NCI-H1694 (cell line): Measurements from ENCODE around the gene PEX19.

Experiments
- DNase-seq: peaks from one replicate; lab custom pipeline; 2025; lab: John Stamatoyannopoulos, UW

Gene PEX19

DNA sequence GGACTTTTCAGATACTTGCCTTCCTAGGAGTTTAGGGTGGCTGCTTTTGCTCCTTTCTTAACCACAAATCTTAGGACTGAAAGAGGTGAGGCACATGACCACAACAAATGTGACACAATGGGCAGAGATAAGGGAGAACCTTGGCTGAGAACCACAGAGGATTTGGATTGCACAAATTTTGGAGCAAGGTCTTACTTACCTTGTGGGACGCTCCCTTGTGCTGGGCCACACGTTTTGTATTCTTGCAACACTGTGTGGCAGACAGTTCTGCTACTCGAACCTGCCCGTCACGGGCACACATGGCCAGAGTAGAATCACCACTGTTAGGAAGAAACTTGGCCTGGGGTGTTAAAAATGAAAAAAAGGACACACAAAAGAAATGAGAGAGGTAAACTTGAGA, 46.5 kb downstream of the PEX19 start:
- no peak for DNase-seq

DNA sequence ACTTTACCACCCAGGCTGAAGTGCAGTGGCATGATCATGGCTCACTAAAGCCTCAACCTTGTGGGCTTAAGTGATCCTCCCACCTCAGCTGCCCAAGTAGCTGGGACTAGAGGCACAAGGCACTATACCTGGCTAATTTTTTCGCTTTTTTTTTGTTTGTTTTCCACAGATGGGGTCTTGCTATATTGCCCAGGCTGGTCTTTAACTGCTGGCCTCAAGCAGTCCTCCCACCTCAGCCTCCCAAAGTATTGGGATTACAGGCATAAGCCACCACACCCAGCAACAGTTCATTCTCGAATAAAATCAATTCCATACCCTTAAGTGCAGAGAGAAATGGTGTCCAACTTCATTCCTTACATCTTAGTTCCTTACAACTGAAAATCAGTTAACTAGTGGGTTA, 47.4 kb downstream of the PEX19 start:
- no peak for DNase-seq

DNA sequence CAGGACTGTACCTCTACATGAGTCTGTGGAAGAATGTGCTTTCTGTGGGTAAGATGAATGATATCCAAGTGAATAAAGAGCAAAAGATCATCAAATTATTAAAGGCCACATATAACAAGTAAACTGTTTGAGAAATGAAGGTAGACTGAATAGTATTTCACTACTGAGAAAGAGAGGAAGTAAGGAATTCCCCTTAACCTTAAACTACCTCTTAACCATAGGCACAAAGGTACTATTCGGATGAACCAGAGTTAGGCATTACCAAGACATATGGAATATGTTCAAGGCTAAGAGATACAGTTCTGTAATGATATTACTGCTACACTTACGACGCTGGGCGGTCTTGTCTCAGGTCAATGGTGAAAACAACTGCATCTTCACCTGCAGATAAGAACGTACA, 48.1 kb downstream of the PEX19 start:
- no peak for DNase-seq

DNA sequence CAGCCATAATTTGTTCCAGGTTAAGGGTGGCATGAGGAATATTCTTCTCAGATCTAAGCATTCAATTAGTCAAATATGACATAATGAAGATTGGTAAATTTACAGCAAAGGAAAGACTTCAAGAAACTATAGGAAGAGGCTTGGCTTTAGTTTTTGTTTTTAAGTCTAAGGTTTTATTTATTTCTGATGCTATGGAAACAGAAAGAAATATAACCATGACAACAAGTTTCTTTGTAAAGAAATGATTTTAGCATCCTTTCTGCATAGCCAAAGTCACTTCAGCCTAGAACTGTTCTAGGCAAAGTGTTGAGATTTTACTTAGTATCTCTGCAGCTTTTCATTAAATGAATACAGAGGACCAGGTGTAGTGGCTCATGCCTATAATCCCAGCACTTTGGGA, 52.0 kb downstream of the PEX19 start:
- DNase-seq: no peak

DNA sequence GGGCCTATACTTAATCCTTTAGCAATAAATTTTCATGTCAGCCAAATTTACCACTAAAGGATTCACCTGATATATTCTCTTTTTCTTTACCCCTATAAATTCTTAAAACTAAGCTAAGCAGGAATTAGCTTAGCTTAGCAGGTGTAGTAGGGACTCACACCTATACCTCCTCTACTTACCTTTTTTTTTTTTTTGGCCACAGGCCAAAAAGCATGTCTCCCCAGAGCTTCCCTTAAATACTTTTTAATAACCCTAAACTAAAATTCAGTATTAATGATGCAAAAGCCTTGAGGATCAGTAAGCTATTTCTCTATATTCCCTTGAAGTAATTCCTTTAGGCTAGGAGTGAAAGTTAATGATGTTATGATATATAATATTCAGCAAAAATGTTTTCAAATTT, 56.5 kb downstream of the PEX19 start:
- no peak for DNase-seq

DNA sequence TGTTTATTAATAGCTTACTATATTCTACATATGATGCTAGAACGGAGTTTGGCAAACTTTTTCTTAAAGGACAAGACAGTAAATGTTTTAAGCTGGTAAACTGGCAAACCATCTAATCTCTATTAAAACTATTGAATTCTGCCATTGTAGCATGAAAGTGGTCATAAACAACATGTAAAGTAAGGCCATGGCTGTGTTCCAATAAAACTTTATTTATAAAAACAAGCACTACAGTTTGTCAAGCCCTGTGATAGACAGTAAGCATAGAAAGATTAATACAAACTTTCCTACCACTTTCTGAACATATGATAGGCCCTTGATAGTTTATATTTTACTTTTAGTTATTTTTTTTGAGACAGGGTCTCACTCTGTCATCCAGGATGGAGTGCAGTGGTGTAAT, 57.4 kb downstream of the PEX19 start:
- DNase-seq: no peak

DNA sequence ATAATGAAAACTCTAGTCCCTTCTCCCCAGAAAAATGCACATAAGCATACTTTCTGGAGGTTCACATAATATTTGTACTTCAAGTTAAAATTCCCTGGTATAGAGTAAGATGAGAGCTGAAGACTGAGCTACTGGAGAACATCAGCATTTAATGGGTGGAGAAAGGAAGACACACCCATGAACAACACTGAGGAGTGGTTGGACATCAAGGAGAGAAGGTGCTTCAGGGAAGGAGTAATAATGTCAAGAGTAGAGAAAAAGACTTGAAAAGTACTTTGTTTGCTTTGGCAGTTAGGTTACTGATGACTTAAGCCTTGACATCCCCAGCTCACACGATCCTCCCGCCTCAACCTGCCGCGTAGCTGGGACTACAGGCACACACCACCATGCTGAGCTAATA, 57.9 kb downstream of the PEX19 start:
- DNase-seq: no peak
